Common myeloid progenitor, CD34-positive (primary cell): ENCODE measurements around the gene UROC1.

Experiments used
- CTCF ChIA-PET: fragments of 350-600 bp; sonication (Branson Sonifier 250); formaldehyde crosslinking; loops from one replicate; lab custom pipeline; 2021; ENCODE audit warnings: antibody characterized with exemption; lab: Charles Lee
- POLR2A ChIA-PET: fragments of 350-600 bp; sonication (Branson Sonifier 250); formaldehyde crosslinking; loops from one replicate; lab custom pipeline; 2021; ENCODE audit warnings: antibody characterized with exemption; lab: Charles Lee
- DNase-seq, 3 donors: peaks; one replicate each; pipeline versions ENCODE4 v3.0.0 to v3.0.0-alpha.2; 2013
- H3K27ac ChIP-seq, 2 experiments: 1 replicate in 1 of 2; 2 replicates in 1 of 2; pipeline ENCODE4 v1.7.0; 2013; ENCODE audit warnings: inconsistent platforms in 2 of 2, low read length in 2 of 2, mild to moderate bottlenecking in 2 of 2, low read depth in 1 of 2, moderate library complexity in 1 of 2; ENCODE audit not compliant: severe bottlenecking in 2 of 2, insufficient read depth in 1 of 2, poor library complexity in 1 of 2
- H3K27me3 ChIP-seq, 5 experiments: replicated peaks in 2 of 5; 1 replicate in 3 of 5; 2 replicates in 2 of 5; pipeline versions ENCODE4 v1.6.1 to v1.7.0; 2013; ENCODE audit warnings: low read length in 4 of 5, mild to moderate bottlenecking in 2 of 5, moderate library complexity in 2 of 5, inconsistent platforms in 1 of 5; ENCODE audit not compliant: insufficient read depth in 5 of 5, control insufficient read depth in 4 of 5
- H3K36me3 ChIP-seq, 4 experiments: 1 replicate in 2 of 4; 2 replicates in 2 of 4; pipeline versions ENCODE4 v1.6.1 to v1.7.0; 2013; ENCODE audit warnings: low read length in 3 of 4, control low read depth in 1 of 4, mild to moderate bottlenecking in 1 of 4; ENCODE audit not compliant: control insufficient read depth in 4 of 4, insufficient read depth in 4 of 4
- H3K4me1 ChIP-seq, 4 experiments: 1 replicate in 3 of 4; 2 replicates in 1 of 4; pipeline versions ENCODE4 v1.6.1 to v1.7.1; 2013; ENCODE audit warnings: low read length in 3 of 4, mild to moderate bottlenecking in 3 of 4, control low read depth in 1 of 4, inconsistent platforms in 1 of 4, moderate library complexity in 1 of 4; ENCODE audit not compliant: control insufficient read depth in 4 of 4, insufficient read depth in 4 of 4; ENCODE audit errors: control extremely low read depth in 1 of 4
- H3K4me3 ChIP-seq, 7 experiments: 1 replicate in 4 of 7; 2 replicates in 3 of 7; pipeline versions ENCODE4 v1.5.1 to v1.7.0; 2013; ENCODE audit warnings: mild to moderate bottlenecking in 7 of 7, low read length in 6 of 7, moderate library complexity in 6 of 7, inconsistent platforms in 2 of 7, low read depth in 2 of 7, control low read depth in 1 of 7; ENCODE audit not compliant: insufficient read depth in 4 of 7, control insufficient read depth in 1 of 7; ENCODE audit errors: extremely low read depth in 1 of 7
- H3K9me3 ChIP-seq, 5 experiments: 1 replicate in 4 of 5; 2 replicates in 1 of 5; pipeline versions ENCODE4 v1.6.1 to v1.7.1; 2013; ENCODE audit warnings: low read length in 4 of 5, mild to moderate bottlenecking in 2 of 5, inconsistent platforms in 1 of 5, low read depth in 1 of 5, moderate library complexity in 1 of 5; ENCODE audit not compliant: control insufficient read depth in 4 of 5, insufficient read depth in 2 of 5; ENCODE audit errors: control extremely low read depth in 1 of 5
- WGBS: methylation state at CpG from one replicate; pipeline ENCODE4 v1.1.5; 2013; ENCODE audit not compliant: insufficient coverage; 5-methylcytosine and 5-hydroxymethylcytosine counted together

The UROC1 gene

DNA sequence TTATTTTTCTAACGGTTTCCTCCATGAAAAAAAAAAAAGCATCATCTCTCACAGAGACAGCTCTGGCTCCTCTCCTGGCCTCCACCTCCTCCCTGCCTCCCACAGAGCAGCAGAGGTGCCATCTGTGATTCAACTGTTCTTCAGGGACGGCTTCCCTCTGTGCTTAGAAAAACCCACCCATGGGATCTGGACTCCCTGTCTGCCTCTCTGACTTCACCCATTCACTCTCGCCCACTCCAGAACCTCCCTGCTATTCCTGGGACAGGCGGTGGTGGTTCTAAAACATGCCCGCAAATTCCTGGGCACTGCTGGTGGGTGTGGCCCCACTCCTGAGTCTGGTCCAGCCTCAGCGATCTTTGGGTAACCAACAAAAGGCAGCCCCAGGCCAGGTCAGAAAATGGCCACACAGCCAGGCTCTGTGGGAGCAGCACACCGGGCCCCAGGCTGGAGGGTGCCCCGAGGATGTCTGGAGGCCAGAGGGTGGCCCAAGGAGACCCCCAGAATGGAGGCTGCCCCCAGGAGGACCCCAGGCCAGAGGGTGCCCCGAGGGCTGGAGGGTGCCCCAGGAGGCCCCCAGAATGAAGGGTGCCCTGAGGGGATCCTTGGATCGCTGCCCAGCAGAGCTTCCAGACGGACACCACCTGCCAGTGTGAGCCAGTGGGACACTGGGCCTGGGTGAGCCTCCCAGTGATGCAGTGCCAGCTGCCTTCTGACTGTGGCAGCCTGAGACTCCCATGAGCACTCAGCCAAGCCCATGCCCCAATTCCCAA, 3.7 kb upstream of the UROC1 start:
- Histone ChIP-seq H3K27ac (no peak overlapping the region), H3K4me3 (no peak overlapping the region), H3K4me1 (peaks cover 0 to 43% (median 36%) of the 10 kb centered on the region in 4 experiments), H3K9me3 (no peaks in the 10 kb centered on the region), H3K27me3 (no peaks in the 10 kb centered on the region), H3K36me3 (no peaks in the 10 kb centered on the region)
- WGBS = 91% methylated on average over 10 of the region's 11 CpGs
- no peak for DNase-seq
- POLR2A ChIA-PET = no interaction called here
- CTCF ChIA-PET = interaction anchor here (0.9 to 3.7 kb wide), 10 partner anchors 10 to 91 kb away, joined by 3 to 36 read pairs (median 7); partner anchors contain the start of gene ZXDC

GRCh38 chr3:126519506-126520455, 2.2 kb upstream of the UROC1 start:
- H3K4me1 ChIP-seq = peaks cover 0 to 29% (median 21%) of the 10 kb centered on the region in 4 experiments
- POLR2A ChIA-PET = no interaction called here
- H3K9me3 ChIP-seq = no peaks in the 10 kb centered on the region
- no peak overlapping the region for H3K4me3 ChIP-seq
- no peaks in the 10 kb centered on the region for H3K36me3 ChIP-seq
- CTCF ChIA-PET = interaction anchor here (0.9 to 3.7 kb wide), 12 partner anchors 8 to 160 kb away, joined by 3 to 19 read pairs (median 4); no protein-coding TSS in a partner anchor
- no peaks in the 10 kb centered on the region for H3K27me3 ChIP-seq
- WGBS = 96% methylated on average over 6 of the region's 10 CpGs
- no peak overlapping the region for H3K27ac ChIP-seq
- peak in 2 of 3 donors; percentile 30 to 53 for DNase-seq

GRCh38 chr3:126518779-126519177, 1.2 kb upstream of the UROC1 start:
- CTCF ChIA-PET = interaction anchor here (0.9 to 3.0 kb wide), 11 partner anchors 9 to 158 kb away, joined by 3 to 15 read pairs (median 4); no protein-coding TSS in a partner anchor
- WGBS = 98% methylated on average over 4 of the region's 4 CpGs
- Histone ChIP-seq H3K27me3 (no peaks in the 10 kb centered on the region), H3K4me1 (peaks cover 0 to 19% (median 15%) of the 10 kb centered on the region in 4 experiments), H3K36me3 (no peaks in the 10 kb centered on the region), H3K9me3 (no peaks in the 10 kb centered on the region), H3K27ac (no peak overlapping the region), H3K4me3 (no peak overlapping the region)
- DNase-seq = no peak
- POLR2A ChIA-PET = no interaction called here

DNA sequence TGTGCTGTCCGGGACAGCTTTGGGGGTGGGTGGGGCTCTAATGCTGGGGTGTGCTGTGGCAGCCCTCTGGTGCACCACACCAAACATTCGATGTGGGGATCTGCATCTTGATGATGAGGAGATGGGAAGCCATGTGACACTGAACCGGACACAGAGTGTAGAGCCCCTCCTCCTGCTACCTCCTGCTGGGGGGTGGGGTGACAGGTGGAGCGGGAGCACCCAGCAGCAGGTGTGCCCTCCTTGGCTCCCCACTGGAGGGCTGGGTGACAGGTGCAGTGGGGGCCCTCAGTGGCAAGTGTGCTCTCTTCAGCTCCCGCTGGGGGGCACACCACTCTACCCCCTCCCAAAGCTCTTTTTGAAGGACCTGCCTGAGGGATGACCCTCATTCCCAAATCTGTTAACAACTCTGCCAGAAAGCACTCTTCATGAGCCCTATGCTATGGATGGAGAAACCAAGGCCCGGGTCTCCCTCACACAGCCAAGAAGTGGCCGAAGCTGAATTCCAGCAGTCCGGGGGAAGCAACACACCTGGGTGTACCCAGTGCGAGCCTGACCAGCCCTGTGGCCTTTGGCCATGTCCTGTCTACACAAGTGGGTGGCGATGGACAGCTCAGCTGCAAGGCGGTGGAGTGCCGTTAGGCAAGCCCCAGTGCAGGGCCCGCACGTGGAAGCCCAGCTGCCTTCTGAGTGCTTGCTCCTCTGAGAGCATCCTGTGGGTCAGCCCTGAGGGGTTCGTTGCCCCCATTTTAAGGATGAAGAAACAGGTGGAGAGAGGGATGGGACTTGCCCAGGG, 609 bp upstream of the UROC1 start:
- ChIA-PET POLR2A (no interaction called here), CTCF (interaction anchor here (0.5 to 3.0 kb wide), 9 partner anchors 9 to 159 kb away, joined by 3 to 15 read pairs (median 4); no protein-coding TSS in a partner anchor)
- no peaks in the 10 kb centered on the region for H3K9me3 ChIP-seq

GRCh38 chr3:126516936-126517290, 660 bp downstream of the UROC1 start:
- ChIA-PET CTCF (interaction anchor here (0.6 kb wide), 1 partner anchor 19 kb away, joined by 3 read pairs; no protein-coding TSS in a partner anchor), POLR2A (no interaction called here)
- H3K27me3 ChIP-seq = no peaks in the 10 kb centered on the region
- WGBS = 96% methylated on average over 8 of the region's 9 CpGs
- peaks cover 0 to 10% (median under 1%) of the 10 kb centered on the region in 4 experiments for H3K4me1 ChIP-seq
- no peaks in the 10 kb centered on the region for H3K36me3 ChIP-seq
- DNase-seq = no peak
- no peaks in the 10 kb centered on the region for H3K9me3 ChIP-seq
- no peak overlapping the region for H3K4me3 ChIP-seq
- H3K27ac ChIP-seq = no peak overlapping the region

More for the DNA sequence above, 609 bp upstream of the UROC1 start:
- Histone ChIP-seq H3K27ac (no peak overlapping the region), H3K4me3 (no peak overlapping the region), H3K4me1 (peaks cover 0 to 14% (median 9%) of the 10 kb centered on the region in 4 experiments), H3K36me3 (no peaks in the 10 kb centered on the region), H3K27me3 (no peaks in the 10 kb centered on the region)
- no peak for DNase-seq
- WGBS = 96% methylated on average over 13 of the region's 15 CpGs

DNA sequence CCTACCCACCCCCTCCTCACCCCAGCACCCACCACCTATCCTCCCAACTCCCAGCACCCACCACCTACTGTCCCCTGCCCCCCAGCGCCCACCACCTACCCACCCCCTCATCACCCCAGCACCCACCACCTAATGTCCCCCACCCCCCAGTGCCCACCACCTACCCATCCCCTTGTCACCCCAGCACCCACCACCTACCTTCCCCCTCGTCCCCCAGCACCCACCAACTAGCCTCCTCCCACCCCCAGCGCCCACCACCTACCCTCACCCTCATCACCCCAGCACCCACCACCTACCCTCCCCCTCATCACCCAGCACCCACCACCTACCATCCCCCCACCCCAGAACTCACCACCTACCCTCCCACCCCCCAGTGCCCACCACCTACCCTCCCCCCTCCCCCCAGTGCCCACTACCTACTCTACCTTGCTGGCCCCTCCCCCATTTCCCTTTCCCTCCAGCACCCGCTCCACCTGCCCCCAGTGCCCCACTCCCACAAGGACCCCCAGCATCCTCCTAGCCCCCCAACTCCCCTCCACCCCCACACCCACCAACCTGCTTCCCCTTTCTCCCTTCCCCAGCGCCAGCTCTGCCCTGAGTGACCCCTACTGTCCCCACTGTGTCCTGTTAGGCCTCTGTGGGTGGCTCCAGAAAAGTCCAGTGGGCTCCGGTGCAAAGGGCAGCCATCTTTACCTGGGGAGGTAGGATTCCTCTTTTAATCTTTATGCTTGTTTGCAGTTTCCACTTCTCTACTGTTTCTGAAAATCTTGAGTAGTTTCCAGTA, 1.2 kb downstream of the UROC1 start:
- Histone ChIP-seq H3K4me3 (no peak overlapping the region), H3K36me3 (no peaks in the 10 kb centered on the region), H3K27me3 (no peaks in the 10 kb centered on the region), H3K4me1 (peaks cover 0 to 15% (median 2%) of the 10 kb centered on the region in 4 experiments), H3K9me3 (no peaks in the 10 kb centered on the region), H3K27ac (no peak overlapping the region)
- ChIA-PET CTCF (no interaction called here), POLR2A (no interaction called here)
- WGBS = 0% methylated on average over 1 of the region's 6 CpGs
- no peak for DNase-seq
